HEK293 (cell line): ENCODE measurements around the gene ITIH5.
A peak's percentile ranks its signal among the peaks of the same experiment; 100 is the strongest.
"Not testable (repeated sequence)": the region's sequence is repeated elsewhere in the genome, so short reads cannot be mapped to it uniquely, and the experiment has no call there.

Experiments used
- CTCF ChIA-PET: fragments of 350-600 bp; formaldehyde crosslinking; extraction: SDS; loops from one replicate; lab custom pipeline; 2021; ENCODE audit warnings: antibody characterized with exemption; lab: Yijun Ruan, JAX
- POLR2A ChIA-PET: fragments of 300-600 bp; formaldehyde crosslinking; extraction: SDS; loops from one replicate; lab custom pipeline; 2020; ENCODE audit warnings: antibody characterized with exemption, inconsistent platforms; lab: Yijun Ruan, JAX
- H3K27ac ChIP-seq: fragments of 200-500 bp; sonication (Bioruptor generic); 2 replicates; pipeline ENCODE4 v1.5.1; 2014; ENCODE audit warnings: low read depth, low read length, control low read depth, inconsistent platforms; ENCODE audit errors: extremely low read depth
- H3K36me3 ChIP-seq, 2 experiments: fragments of 200-500 bp in 1 of 2; sonication (Bioruptor generic) in 1 of 2; 1 replicate in 1 of 2; 2 replicates in 1 of 2; pipeline ENCODE4 v1.5.1; 2014 to 2017; ENCODE audit warnings: inconsistent platforms in 2 of 2, low read length in 2 of 2; ENCODE audit not compliant: control insufficient read depth in 2 of 2, insufficient read depth in 1 of 2
- H3K4me1 ChIP-seq: fragments of 200-500 bp; sonication (Bioruptor generic); 2 replicates; pipeline ENCODE4 v1.5.1; 2014; ENCODE audit warnings: mild to moderate bottlenecking, low read length, inconsistent platforms; ENCODE audit not compliant: control insufficient read depth, insufficient read depth
- H3K4me3 ChIP-seq: 2 replicates; pipeline ENCODE4 v1.5.1; 2011; ENCODE audit warnings: low read depth, mild to moderate bottlenecking, control low read depth, low read length, moderate library complexity
- H3K9me3 ChIP-seq: fragments of 200-500 bp; sonication (Bioruptor generic); 2 replicates; pipeline ENCODE4 v1.5.1; 2014; ENCODE audit warnings: low read depth, low read length, inconsistent platforms; ENCODE audit not compliant: control insufficient read depth, insufficient read depth
- KLF17 ChIP-seq: fragments of 450-650 bp; formaldehyde crosslinking; IDR thresholded peaks from 2 replicates; pipeline ENCODE4 v1.5.1; 2016; ENCODE audit warnings: missing biosample characterization, missing genetic modification characterization
- SCRT1 ChIP-seq: fragments of 450-650 bp; formaldehyde crosslinking; IDR thresholded peaks from 2 replicates; pipeline ENCODE4 v1.5.1; 2016; ENCODE audit warnings: missing biosample characterization, missing genetic modification characterization, borderline replicate concordance
- SCRT2 ChIP-seq: fragments of 450-650 bp; formaldehyde crosslinking; IDR thresholded peaks from 2 replicates; pipeline ENCODE4 v1.5.1; 2016; ENCODE audit warnings: missing biosample characterization, missing genetic modification characterization
- TCF7L2 ChIP-seq: IDR thresholded peaks from 2 replicates; pipeline ENCODE4 v1.6.1; 2011; ENCODE audit warnings: low read depth, mild to moderate bottlenecking, inconsistent platforms, low read length, moderate library complexity, borderline replicate concordance
- ZFP41 ChIP-seq: fragments of 450-650 bp; formaldehyde crosslinking; IDR thresholded peaks from 2 replicates; pipeline ENCODE4 v1.5.1; 2016; ENCODE audit warnings: missing biosample characterization, missing genetic modification characterization, borderline replicate concordance
- ZNF10 ChIP-seq: fragments of 450-650 bp; formaldehyde crosslinking; IDR thresholded peaks from 2 replicates; pipeline ENCODE4 v1.5.1; 2017; ENCODE audit warnings: missing biosample characterization, missing genetic modification characterization
- ZNF747 ChIP-seq: fragments of 450-650 bp; formaldehyde crosslinking; IDR thresholded peaks from 2 replicates; pipeline ENCODE4 v1.5.1; 2016; ENCODE audit warnings: missing biosample characterization, missing genetic modification characterization
- ZNF837 ChIP-seq: fragments of 450-650 bp; formaldehyde crosslinking; IDR thresholded peaks from 2 replicates; pipeline ENCODE4 v1.5.1; 2016; ENCODE audit warnings: missing biosample characterization, missing genetic modification characterization
- ZSCAN16 ChIP-seq: fragments of 450-650 bp; formaldehyde crosslinking; IDR thresholded peaks from 2 replicates; pipeline ENCODE4 v1.5.1; 2016; ENCODE audit warnings: missing biosample characterization, missing genetic modification characterization
- TF ChIP-seq, protein P1 (sequence below): fragments of 450-650 bp; formaldehyde crosslinking; IDR thresholded peaks from 2 replicates; pipeline ENCODE4 v1.5.1; 2016; ENCODE audit warnings: missing biosample characterization, missing genetic modification characterization
- TF ChIP-seq, protein P2 (sequence below): fragments of 450-650 bp; formaldehyde crosslinking; IDR thresholded peaks from 2 replicates; pipeline ENCODE4 v1.5.1; 2016; ENCODE audit warnings: missing biosample characterization, missing genetic modification characterization

The ITIH5 gene

DNA sequence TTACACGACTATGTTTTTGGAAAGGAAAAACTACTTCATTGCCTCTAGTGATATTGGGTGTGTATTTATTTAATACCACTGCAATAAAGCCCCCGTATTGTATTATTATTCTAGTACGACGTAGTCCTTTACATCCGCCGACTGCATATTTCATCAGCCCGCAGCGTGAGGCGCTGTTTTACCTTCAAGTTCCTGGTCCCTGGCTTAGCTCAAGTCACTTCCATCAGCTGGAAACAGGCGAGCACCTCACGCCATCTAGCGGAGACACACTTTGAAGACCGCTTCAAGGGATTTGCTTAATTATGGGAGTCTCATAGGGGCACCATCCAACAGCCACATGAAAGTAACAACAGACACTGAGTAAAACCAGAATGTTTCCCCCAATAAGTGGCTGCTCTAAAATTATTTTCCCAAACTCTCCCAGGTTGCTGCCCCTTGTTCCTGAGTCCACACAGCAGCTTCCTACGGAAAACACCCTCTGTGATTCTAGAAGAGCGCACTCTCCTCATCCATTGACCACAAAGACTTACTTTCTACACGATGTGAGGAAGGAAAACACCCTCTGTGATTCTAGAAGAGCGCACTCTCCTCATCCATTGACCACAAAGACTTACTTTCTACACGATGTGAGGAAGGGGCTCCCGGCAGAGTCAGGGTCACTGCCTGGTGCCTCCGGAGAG is 20.6 kb upstream of the ITIH5 start (continued):
- TF ChIP-seq ZFP41 (tag by site-specific recombination), result no peak
- no peak for TF ChIP-seq KLF17 (tag by site-specific recombination)
- no peak for TF ChIP-seq ZNF747 (tag by site-specific recombination)
- TF ChIP-seq, protein P1, sequence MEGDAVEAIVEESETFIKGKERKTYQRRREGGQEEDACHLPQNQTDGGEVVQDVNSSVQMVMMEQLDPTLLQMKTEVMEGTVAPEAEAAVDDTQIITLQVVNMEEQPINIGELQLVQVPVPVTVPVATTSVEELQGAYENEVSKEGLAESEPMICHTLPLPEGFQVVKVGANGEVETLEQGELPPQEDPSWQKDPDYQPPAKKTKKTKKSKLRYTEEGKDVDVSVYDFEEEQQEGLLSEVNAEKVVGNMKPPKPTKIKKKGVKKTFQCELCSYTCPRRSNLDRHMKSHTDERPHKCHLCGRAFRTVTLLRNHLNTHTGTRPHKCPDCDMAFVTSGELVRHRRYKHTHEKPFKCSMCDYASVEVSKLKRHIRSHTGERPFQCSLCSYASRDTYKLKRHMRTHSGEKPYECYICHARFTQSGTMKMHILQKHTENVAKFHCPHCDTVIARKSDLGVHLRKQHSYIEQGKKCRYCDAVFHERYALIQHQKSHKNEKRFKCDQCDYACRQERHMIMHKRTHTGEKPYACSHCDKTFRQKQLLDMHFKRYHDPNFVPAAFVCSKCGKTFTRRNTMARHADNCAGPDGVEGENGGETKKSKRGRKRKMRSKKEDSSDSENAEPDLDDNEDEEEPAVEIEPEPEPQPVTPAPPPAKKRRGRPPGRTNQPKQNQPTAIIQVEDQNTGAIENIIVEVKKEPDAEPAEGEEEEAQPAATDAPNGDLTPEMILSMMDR, result peak; percentile 84

DNA sequence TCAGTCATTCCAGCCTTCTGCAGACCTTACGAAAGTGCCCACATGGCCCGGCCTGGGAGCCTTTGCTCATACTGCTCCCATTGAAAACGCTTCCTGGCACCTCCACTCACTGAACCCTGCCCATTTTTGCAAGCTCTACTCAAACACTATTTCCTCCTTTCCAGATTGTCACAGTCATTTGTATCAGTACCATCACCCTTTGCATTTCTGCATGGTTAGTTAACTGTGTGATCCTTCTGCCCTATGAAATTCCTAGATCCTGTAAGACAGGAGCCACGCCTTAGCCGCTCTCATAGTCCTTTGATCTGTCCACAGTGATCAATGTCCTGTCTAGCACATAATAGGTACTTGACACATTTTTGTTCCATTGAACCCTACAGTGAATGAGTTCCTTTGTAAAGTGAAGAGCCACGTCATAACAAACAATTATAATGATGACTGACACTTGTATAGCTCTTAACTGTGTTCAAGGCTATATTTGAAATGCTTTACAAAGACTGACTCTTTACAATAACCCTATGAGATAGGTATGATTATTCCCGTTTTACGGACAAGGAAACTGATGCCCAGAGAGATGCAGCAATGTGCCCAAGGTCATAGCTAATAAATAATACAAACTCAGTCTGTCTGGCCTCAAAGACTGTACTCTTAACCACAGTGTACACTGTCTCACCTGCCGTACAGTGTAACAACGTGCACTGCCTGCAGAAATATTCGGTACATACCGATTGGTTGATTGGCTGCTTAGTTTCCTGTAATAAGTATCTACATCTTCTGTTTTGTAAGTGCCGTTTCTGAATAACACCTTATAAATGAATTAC is 19.8 kb upstream of the ITIH5 start:
- ChIA-PET POLR2A (interaction anchor here (0.7 kb wide), 1 partner anchor 161 kb away, joined by 4 read pairs; no protein-coding TSS in a partner anchor), CTCF (interaction anchor here (0.6 to 6.2 kb wide), 34 partner anchors 10 to 1617 kb away, joined by 3 to 91 read pairs (median 4); partner anchors contain the start of gene ITIH5)
- no peaks in the 10 kb centered on the region; the same call in 1 of the 2 replicates for H3K9me3 ChIP-seq
- no peak overlapping the region for H3K4me3 ChIP-seq
- TF ChIP-seq KLF17 (tag by site-specific recombination) (no peak), TCF7L2 (peak; percentile 81; the same call in 1 of the 2 replicates)
- no peaks in the 10 kb centered on the region for H3K36me3 ChIP-seq
- H3K4me1 ChIP-seq, result no peaks in the 10 kb centered on the region
- no peak overlapping the region for H3K27ac ChIP-seq

DNA sequence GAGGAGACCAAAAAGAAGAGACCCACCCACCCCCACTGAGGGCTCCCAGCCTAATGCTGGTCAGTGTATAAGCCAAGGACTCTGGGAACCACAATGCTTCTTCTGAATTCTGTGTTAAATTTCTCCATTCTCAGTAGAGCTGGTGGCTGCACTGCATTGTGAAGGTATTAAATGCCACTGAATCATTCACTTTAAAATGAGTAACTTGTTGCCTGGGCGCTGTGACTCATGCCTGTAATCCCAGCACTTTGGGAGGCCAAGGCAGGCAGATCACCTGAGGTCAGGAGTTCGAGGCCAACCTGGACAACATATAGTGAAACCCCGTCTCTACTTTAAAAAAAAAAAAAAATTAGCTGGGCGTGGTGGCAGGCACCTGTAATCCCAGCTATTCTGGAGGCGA is 13.3 kb upstream of the ITIH5 start:
- CTCF ChIA-PET, result interaction anchor here (0.8 kb wide), 1 partner anchor 9 kb away, joined by 3 read pairs; no protein-coding TSS in a partner anchor
- H3K4me1 ChIP-seq, H3K27ac ChIP-seq, POLR2A ChIA-PET, H3K4me3 ChIP-seq, H3K9me3 ChIP-seq, H3K36me3 ChIP-seq: not testable (repeated sequence)
- TF ChIP-seq SCRT2 (tag by site-specific recombination) (peak; percentile 82), SCRT1 (peak; percentile 58; the same call in 1 of the 2 replicates)

DNA sequence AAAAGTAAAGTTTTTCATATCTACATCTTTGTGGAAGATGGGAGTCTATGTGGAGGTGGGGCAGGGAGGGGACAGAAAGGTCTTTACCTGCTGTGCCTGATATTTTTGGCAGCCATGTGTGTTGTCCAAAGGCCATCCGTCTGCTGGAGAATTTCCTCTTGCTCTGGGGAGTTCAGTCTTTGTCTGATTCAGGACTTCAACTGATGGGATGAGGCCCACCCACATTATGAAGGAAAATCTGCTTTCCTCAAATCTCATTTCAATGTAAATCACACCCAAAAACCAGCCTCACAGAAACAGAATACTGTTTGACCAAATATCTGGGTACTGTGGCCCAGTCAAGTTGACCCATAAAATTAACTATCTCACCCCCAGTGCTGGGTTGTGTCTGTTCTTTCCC is 12.5 kb upstream of the ITIH5 start:
- H3K36me3 ChIP-seq, result no peaks in the 10 kb centered on the region
- no peak overlapping the region for H3K27ac ChIP-seq
- no peaks in the 10 kb centered on the region for H3K4me1 ChIP-seq
- ChIA-PET POLR2A (no interaction called here), CTCF (no interaction called here)
- peak; percentile 89 for TF ChIP-seq ZNF10 (tag by site-specific recombination)
- TF ChIP-seq ZNF837, result no peak
- TF ChIP-seq ZSCAN16 (tag by site-specific recombination), result no peak
- TF ChIP-seq, protein P2, sequence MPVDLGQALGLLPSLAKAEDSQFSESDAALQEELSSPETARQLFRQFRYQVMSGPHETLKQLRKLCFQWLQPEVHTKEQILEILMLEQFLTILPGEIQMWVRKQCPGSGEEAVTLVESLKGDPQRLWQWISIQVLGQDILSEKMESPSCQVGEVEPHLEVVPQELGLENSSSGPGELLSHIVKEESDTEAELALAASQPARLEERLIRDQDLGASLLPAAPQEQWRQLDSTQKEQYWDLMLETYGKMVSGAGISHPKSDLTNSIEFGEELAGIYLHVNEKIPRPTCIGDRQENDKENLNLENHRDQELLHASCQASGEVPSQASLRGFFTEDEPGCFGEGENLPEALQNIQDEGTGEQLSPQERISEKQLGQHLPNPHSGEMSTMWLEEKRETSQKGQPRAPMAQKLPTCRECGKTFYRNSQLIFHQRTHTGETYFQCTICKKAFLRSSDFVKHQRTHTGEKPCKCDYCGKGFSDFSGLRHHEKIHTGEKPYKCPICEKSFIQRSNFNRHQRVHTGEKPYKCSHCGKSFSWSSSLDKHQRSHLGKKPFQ, result no peak
- H3K4me3 ChIP-seq, result no peak overlapping the region
- no peaks in the 10 kb centered on the region for H3K9me3 ChIP-seq
